ENCODE results near the gene C20orf202. TPM values are rescaled to one million over a fixed set of nuclear protein-coding genes. Genes with fewer than 3 reads are reported as not detected.

Gene C20orf202
- total and polyA plus RNA-seq, 2 experiments from 2014 or later, result not detected

GRCh38 chr20:1199212-1199873 is 3.9 kb upstream of the C20orf202 start (continued):
- TF ChIP-seq ZNF462 (CRISPR knock-in tag; IDR thresholded peaks at IDR 0.05) (no peak), REST (IDR thresholded peaks at IDR 0.05; ENCODE audit: unreplicated experiment) (no peak), EZH2 (IDR thresholded peaks at IDR 0.05; ENCODE audit: low read depth, unreplicated experiment) (no peak), EZH2phosphoT487 (IDR thresholded peaks at IDR 0.05; ENCODE audit: unreplicated experiment) (no peak), ZNF331 (CRISPR knock-in tag; IDR thresholded peaks at IDR 0.05; ENCODE audit: low read depth) (no peak), JUNB (IDR thresholded peaks at IDR 0.05; ENCODE audit: unreplicated experiment) (no peak)
